Upper lobe of right lung (tissue), 1 donor: ENCODE measurements around the gene NID1. TPM values are rescaled to one million over a fixed set of nuclear protein-coding genes. Genes with fewer than 3 reads are reported as not detected.
"Not testable (repeated sequence)": the region's sequence is repeated elsewhere in the genome, so short reads cannot be mapped to it uniquely, and the experiment has no call there.

ENCODE experiments used
- ATAC-seq: fragments of 200-7000 bp; cut with Tn5 transposase; one replicate; pipeline ENCODE4 v1.9.1; 2020; ENCODE audit warnings: mild to moderate bottlenecking, moderate library complexity
- DNase-seq: peaks from one replicate; pipeline ENCODE4 v3.0.0-alpha.2; 2020
- H3K27ac ChIP-seq: fragments of 200-600 bp; one replicate; pipeline ENCODE4 v1.8.0; 2022
- H3K27me3 ChIP-seq: fragments of 200-600 bp; one replicate; pipeline ENCODE4 v1.8.0; 2022; ENCODE audit warnings: mild to moderate bottlenecking
- H3K36me3 ChIP-seq: fragments of 200-600 bp; one replicate; pipeline ENCODE4 v1.8.0; 2022
- H3K4me1 ChIP-seq: fragments of 200-600 bp; one replicate; pipeline ENCODE4 v1.8.0; 2022
- H3K4me3 ChIP-seq: fragments of 200-600 bp; one replicate; pipeline ENCODE4 v1.8.0; 2022; ENCODE audit warnings: mild to moderate bottlenecking
- H3K9me3 ChIP-seq: fragments of 200-600 bp; one replicate; pipeline ENCODE4 v1.8.0; 2022
- CTCF ChIP-seq: fragments of 200-600 bp; IDR thresholded peaks from one replicate; pipeline ENCODE4 v1.8.0; 2022; ENCODE audit warnings: antibody characterized with exemption
- intact Hi-C: fragments of 100-400 bp; cut with DNase I; formaldehyde crosslinking; loops from one replicate; pipeline ENCODE4 v1.11.0; 2022
- total RNA-seq: library from RNA; stranded (reverse); fragmentation: NEBNext Ultra II Directional; extraction: Animal tissue kit (Norgen Biotek cat#: 25700); gene quantifications from one replicate; pipeline ENCODE4 v1.2.1, GENCODE V29; 2021
- donor health status: DM: no; HTN: yes; CAD: no; lungs with severe emphysema.

NID1 gene
- total RNA-seq, 1 donor from 2014 or later = 60.5 TPM

- DNase-seq (no peak), ATAC-seq (no peak)
- intact Hi-C loops = no loop called here
- Histone ChIP-seq H3K36me3 (no peaks in the 10 kb centered on the region), H3K27ac (no peak overlapping the region), H3K9me3 (no peaks in the 10 kb centered on the region), H3K4me1 (no peaks in the 10 kb centered on the region), H3K27me3 (no peaks in the 10 kb centered on the region), H3K4me3 (no peak overlapping the region)
- no peak for TF ChIP-seq CTCF
These were observed 16.8 kb upstream of the NID1 start for GRCh38 chr1:236081546-236082227.

GRCh38 chr1:236079703-236080102 lies 14.8 kb upstream of the NID1 start:
- H3K4me3 ChIP-seq = no peak overlapping the region
- H3K27me3 ChIP-seq = no peaks in the 10 kb centered on the region
- intact Hi-C loops = no loop called here
- DNase-seq (no peak), ATAC-seq (no peak)
- TF ChIP-seq CTCF = no peak
- no peaks in the 10 kb centered on the region for H3K36me3 ChIP-seq
- H3K9me3 ChIP-seq = no peaks in the 10 kb centered on the region
- H3K4me1 ChIP-seq = no peaks in the 10 kb centered on the region
- H3K27ac ChIP-seq = no peak overlapping the region

GRCh38 chr1:236078993-236079392 lies 14.1 kb upstream of the NID1 start:
- DNase-seq (no peak), ATAC-seq (no peak)
- H3K4me1 ChIP-seq = no peaks in the 10 kb centered on the region
- H3K4me3 ChIP-seq = no peak overlapping the region
- no peaks in the 10 kb centered on the region for H3K9me3 ChIP-seq
- no peaks in the 10 kb centered on the region for H3K36me3 ChIP-seq
- intact Hi-C loops = no loop called here
- no peak overlapping the region for H3K27ac ChIP-seq
- no peaks in the 10 kb centered on the region for H3K27me3 ChIP-seq
- TF ChIP-seq CTCF = no peak

- not testable (repeated sequence) for H3K4me1 ChIP-seq, ATAC-seq
These were observed 13.2 kb upstream of the NID1 start for GRCh38 chr1:236078077-236078476.

GRCh38 chr1:236075848-236076247 lies 11.0 kb upstream of the NID1 start:
- no peak overlapping the region for H3K4me3 ChIP-seq
- H3K9me3 ChIP-seq = peaks cover 1% of the 10 kb centered on the region
- TF ChIP-seq CTCF = no peak
- no peak overlapping the region for H3K27ac ChIP-seq
- intact Hi-C loops = no loop called here
- H3K27me3 ChIP-seq = no peaks in the 10 kb centered on the region
- no peaks in the 10 kb centered on the region for H3K36me3 ChIP-seq
- ATAC-seq (no peak), DNase-seq (no peak)
- no peaks in the 10 kb centered on the region for H3K4me1 ChIP-seq

More at GRCh38 chr1:236078077-236078476, 13.2 kb upstream of the NID1 start:
- DNase-seq, H3K4me3 ChIP-seq, intact Hi-C loops, H3K27ac ChIP-seq, H3K9me3 ChIP-seq, H3K36me3 ChIP-seq, H3K27me3 ChIP-seq: not testable (repeated sequence)

GRCh38 chr1:236073307-236073897 lies 8.5 kb upstream of the NID1 start:
- DNase-seq = no peak
- ATAC-seq = no peak
- no peak for TF ChIP-seq CTCF
- H3K4me3 ChIP-seq = no peak overlapping the region
- H3K9me3 ChIP-seq = peaks cover 4% of the 10 kb centered on the region
- no peaks in the 10 kb centered on the region for H3K36me3 ChIP-seq
- H3K27ac ChIP-seq = no peak overlapping the region
- no peaks in the 10 kb centered on the region for H3K27me3 ChIP-seq
- intact Hi-C loops = no loop called here
- no peaks in the 10 kb centered on the region for H3K4me1 ChIP-seq
